Subcutaneous abdominal adipose tissue (tissue), 5 donors: ENCODE measurements around the gene C1orf174.
"Not testable (repeated sequence)": the region's sequence is repeated elsewhere in the genome, so short reads cannot be mapped to it uniquely, and the experiment has no call there.

ENCODE experiments used
- H3K27ac ChIP-seq: one replicate; pipeline ENCODE4 v1.7.0; 2013; ENCODE audit warnings: low read depth, mild to moderate bottlenecking, inconsistent platforms, low read length, moderate library complexity
- H3K27me3 ChIP-seq, 5 donors: one replicate each; pipeline ENCODE4 v1.7.0; 2013; ENCODE audit warnings: low read length in 5 of 5, inconsistent platforms in 1 of 5; ENCODE audit not compliant: control insufficient read depth in 5 of 5, insufficient read depth in 4 of 5
- H3K36me3 ChIP-seq, 5 donors: one replicate each; pipeline ENCODE4 v1.7.0; 2013; ENCODE audit warnings: low read length in 5 of 5; ENCODE audit not compliant: control insufficient read depth in 5 of 5, insufficient read depth in 5 of 5
- H3K4me1 ChIP-seq, 5 donors: one replicate each; pipeline ENCODE4 v1.7.0; 2013; ENCODE audit warnings: low read length in 5 of 5, mild to moderate bottlenecking in 3 of 5, moderate library complexity in 1 of 5; ENCODE audit not compliant: control insufficient read depth in 5 of 5, insufficient read depth in 5 of 5
- H3K4me3 ChIP-seq, 5 donors: one replicate each; pipeline ENCODE4 v1.7.0; 2013; ENCODE audit warnings: low read length in 5 of 5, low read depth in 1 of 5
- H3K9ac ChIP-seq, 5 donors: one replicate each; pipeline ENCODE4 v1.7.0; 2013; ENCODE audit warnings: low read length in 5 of 5, mild to moderate bottlenecking in 4 of 5, moderate library complexity in 3 of 5
- H3K9me3 ChIP-seq, 5 donors: one replicate each; pipeline ENCODE4 v1.7.0; 2013; ENCODE audit warnings: low read length in 5 of 5; ENCODE audit not compliant: control insufficient read depth in 5 of 5
- donor health status: healthy.
- donor health status: healthy.
- donor health status: healthy.
- donor health status: healthy.
- donor health status: healthy.

Gene C1orf174

DNA sequence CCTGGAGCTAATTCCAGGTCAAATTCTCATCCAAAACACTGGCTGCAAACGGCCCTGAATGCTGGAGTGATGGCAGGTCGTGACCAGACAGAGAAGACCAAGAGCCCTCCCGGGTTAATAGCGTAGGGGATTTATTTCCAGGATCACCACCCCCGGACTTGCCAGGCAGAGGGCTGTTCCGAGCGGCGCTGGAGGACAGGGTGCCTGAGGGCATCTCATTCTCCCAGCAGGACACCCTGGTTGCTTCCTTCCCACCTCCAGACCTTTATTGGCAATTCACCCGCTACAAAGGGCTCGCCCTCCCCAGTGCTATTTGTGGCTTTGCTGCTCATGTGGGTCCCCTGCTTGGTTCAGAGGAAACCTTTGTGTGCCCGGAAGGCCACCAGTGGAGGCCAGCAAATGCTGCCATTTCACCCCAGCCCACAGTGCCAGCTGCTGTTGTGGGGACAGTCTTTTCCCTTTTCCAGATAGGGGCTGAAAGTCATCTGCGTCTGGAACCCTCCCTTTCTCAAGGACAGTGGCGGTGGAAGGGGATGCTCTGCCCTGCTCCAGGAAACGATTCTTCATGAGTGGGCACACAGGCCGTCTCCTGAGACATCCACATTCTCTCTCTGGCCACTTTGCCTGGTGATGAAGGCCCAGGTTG is 19.0 kb upstream of the C1orf174 start:
- Histone ChIP-seq H3K9me3 (no peaks in the 10 kb centered on the region), H3K36me3 (no peaks in the 10 kb centered on the region), H3K9ac (no peak overlapping the region), H3K4me1 (no peaks in the 10 kb centered on the region), H3K4me3 (no peak overlapping the region), H3K27ac (no peak overlapping the region), H3K27me3 (peaks cover 12 to 45% (median 39%) of the 10 kb centered on the region in 5 donors)

DNA sequence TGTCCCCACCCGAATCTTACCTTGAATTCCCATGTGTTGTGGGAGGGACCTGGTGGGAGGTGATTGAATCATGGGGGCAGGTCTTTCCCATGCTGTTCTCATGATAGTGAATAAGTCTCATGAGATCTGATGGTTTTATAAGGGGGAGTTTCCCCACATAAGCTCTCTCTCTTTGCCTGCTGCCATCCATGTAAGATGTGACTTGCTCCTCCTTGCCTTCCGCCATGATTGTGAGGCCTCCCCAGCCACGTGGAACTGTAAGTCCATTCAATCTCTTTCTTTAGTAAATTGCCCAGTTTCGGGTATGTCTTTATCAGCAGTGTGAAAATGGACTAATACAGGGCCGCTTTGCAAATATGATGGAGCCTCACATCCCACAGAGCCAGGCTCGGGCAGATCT is 18.3 kb upstream of the C1orf174 start:
- not testable (repeated sequence) for H3K9ac ChIP-seq, H3K4me3 ChIP-seq, H3K27ac ChIP-seq, H3K9me3 ChIP-seq, H3K4me1 ChIP-seq, H3K36me3 ChIP-seq
- H3K27me3 ChIP-seq: peaks cover 7 to 38% (median 32%) of the 10 kb centered on the region in 5 donors

DNA sequence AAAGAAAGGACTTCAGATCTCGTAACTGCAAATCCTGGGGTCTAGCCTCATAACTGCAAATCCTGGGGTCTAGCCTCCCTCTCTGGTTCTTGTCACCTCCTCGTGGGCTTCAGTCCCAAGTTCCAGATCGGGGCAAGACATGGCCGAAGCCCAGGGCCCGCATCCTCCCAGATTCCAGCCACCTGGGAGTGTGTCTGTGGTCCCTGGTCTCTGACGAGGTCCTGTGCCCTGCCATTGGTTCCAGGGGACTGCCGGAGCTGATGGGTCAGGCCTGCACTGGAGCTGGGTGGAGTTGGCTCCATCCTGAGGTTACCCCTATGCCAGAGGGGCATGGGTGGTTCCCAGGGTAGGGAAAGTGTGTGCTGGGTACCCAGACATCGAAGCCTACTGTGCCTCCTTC is 17.7 kb upstream of the C1orf174 start:
- no peaks in the 10 kb centered on the region for H3K4me1 ChIP-seq
- H3K9ac ChIP-seq: no peak overlapping the region
- H3K27ac ChIP-seq: no peak overlapping the region
- no peak overlapping the region for H3K4me3 ChIP-seq
- peaks cover 8 to 35% (median 26%) of the 10 kb centered on the region in 5 donors for H3K27me3 ChIP-seq
- no peaks in the 10 kb centered on the region for H3K36me3 ChIP-seq
- no peaks in the 10 kb centered on the region for H3K9me3 ChIP-seq

DNA sequence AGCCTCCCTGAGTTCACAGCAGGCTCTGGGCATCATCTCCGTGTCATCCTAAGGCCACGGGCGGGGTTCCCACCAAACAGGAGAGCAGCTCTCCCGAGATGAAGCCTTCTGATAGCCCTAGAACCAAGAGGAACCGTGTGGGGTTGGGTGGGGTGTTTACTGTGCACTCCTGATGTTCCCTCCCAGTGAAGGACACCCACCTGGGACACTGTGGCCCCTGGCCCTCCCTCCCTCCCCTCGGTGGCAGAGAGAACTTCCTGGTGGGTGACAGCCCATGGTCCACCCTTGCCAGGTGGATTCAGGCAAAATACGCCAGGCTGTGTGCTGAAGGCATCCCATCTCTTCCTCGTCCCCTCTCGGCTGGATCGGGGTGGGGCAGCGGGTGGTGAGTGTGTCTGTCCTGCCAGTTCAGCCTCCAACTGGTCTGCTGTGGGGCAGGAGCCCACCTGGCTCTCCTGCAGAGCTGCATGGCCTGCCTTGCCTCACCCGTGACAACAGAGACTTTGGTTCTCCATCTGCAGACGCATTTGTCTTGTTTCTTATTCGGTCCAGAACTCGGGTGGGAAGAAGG is 15.6 kb upstream of the C1orf174 start:
- H3K36me3 ChIP-seq: no peaks in the 10 kb centered on the region

DNA sequence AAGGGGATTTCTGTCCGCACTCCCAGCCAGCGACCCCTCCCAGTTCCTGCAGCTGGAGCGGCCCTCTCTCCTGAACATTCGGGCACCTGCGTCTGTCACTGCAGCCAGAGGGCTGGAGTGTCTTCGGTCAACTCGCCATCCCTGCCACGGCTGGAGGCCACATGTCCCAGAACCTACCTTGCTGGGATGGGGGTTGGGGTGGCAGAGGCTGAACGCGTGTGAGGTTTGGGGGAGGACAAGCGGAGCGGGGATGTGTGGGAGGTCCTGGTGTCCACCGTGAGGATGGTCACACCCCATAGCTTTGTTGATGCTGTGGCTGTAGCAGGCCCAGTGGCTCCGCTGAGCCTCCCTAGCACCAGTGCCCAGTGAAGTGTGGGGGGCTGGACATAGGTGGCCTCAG is 14.8 kb upstream of the C1orf174 start:
- no peaks in the 10 kb centered on the region for H3K9me3 ChIP-seq
- no peak overlapping the region for H3K4me3 ChIP-seq
- H3K4me1 ChIP-seq: peaks cover 0 to 6% (median 3%) of the 10 kb centered on the region in 5 donors
- H3K9ac ChIP-seq: no peak overlapping the region
- peaks cover 18 to 55% (median 44%) of the 10 kb centered on the region in 5 donors for H3K27me3 ChIP-seq
- H3K36me3 ChIP-seq: no peaks in the 10 kb centered on the region
- no peak overlapping the region for H3K27ac ChIP-seq

More for the DNA sequence above, 15.6 kb upstream of the C1orf174 start:
- Histone ChIP-seq H3K9me3 (no peaks in the 10 kb centered on the region), H3K4me3 (no peak overlapping the region), H3K9ac (no peak overlapping the region), H3K4me1 (peaks cover 0 to 5% (median 3%) of the 10 kb centered on the region in 5 donors), H3K27me3 (peaks cover 18 to 50% (median 37%) of the 10 kb centered on the region in 5 donors), H3K27ac (no peak overlapping the region)

DNA sequence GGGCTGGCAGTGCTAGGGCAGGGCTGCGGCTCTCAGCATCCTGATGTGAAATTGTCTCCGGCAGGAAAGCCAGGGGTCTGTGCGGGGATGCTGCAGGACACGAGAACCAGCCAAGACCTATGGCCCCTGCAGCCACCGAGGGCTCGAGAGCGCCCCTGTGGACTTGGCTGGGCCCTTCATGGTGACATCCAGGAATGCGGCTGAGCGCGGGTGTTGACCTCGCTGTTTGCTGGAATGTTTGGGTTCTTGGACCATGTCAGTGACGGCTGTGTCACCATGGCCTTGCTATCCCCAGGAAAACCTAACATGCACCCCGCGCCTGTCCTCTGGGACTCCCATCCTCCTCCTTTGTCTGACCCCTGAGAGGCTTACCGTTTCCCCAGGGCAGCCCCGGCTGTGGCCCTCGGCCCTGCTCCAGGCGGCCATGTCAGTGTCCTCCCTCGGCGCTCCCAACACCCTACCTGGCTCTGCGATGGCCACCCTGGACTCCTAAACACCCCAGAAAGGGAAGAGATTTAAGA is 14.3 kb upstream of the C1orf174 start:
- H3K4me1 ChIP-seq: peaks cover 0 to 6% (median 3%) of the 10 kb centered on the region in 5 donors
- H3K4me3 ChIP-seq: no peak overlapping the region
- H3K9ac ChIP-seq: no peak overlapping the region
- no peaks in the 10 kb centered on the region for H3K36me3 ChIP-seq
- H3K27me3 ChIP-seq: peaks cover 13 to 52% (median 40%) of the 10 kb centered on the region in 5 donors
- no peak overlapping the region for H3K27ac ChIP-seq
- no peaks in the 10 kb centered on the region for H3K9me3 ChIP-seq

DNA sequence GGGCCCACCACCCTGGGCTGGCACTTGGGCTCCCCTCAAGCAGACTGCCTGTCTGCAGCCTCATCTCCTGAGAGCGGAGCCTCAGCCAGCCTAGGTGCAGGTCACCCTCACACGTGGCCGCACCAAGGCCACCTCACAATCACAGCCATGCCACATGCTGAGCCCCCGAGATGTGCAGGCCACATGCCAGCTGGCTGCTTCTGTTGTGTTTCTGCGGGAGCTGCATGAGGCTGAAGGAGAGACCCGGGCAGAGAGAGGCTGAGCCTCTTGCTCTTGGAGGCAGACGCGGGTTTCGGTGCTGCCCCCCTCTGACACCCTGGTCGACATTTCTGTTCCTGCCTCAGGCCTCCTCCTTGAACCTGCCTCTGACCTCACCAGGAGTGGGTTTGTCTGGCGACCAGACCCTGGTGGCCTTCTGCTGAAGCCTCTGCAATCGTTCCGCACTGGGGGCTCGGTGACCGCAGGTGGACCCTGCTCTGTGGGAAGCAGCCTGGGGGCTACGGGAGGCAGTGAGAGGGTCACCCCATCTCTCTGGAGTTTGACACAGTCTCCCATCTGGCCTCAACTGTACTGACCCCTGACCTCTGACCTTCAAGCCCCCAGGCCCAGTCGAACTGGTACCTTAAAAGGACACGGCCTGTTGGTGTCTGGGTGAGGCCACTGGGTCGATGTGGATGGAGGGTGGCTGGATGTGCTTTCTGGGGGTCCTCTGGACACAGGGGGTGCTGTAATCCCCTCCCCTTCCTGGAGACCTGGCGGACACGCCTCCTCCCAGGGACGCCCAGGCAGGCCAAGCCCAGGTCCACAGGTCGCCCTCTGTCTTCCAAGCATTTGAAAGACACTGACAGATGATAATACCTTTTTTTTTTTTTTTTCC is 13.0 kb upstream of the C1orf174 start:
- Histone ChIP-seq H3K27me3 (peaks cover 8 to 42% (median 32%) of the 10 kb centered on the region in 5 donors), H3K36me3 (no peaks in the 10 kb centered on the region), H3K9ac (no peak overlapping the region), H3K27ac (no peak overlapping the region), H3K4me1 (peaks cover 0 to 6% (median 3%) of the 10 kb centered on the region in 5 donors), H3K9me3 (no peaks in the 10 kb centered on the region), H3K4me3 (no peak overlapping the region)

DNA sequence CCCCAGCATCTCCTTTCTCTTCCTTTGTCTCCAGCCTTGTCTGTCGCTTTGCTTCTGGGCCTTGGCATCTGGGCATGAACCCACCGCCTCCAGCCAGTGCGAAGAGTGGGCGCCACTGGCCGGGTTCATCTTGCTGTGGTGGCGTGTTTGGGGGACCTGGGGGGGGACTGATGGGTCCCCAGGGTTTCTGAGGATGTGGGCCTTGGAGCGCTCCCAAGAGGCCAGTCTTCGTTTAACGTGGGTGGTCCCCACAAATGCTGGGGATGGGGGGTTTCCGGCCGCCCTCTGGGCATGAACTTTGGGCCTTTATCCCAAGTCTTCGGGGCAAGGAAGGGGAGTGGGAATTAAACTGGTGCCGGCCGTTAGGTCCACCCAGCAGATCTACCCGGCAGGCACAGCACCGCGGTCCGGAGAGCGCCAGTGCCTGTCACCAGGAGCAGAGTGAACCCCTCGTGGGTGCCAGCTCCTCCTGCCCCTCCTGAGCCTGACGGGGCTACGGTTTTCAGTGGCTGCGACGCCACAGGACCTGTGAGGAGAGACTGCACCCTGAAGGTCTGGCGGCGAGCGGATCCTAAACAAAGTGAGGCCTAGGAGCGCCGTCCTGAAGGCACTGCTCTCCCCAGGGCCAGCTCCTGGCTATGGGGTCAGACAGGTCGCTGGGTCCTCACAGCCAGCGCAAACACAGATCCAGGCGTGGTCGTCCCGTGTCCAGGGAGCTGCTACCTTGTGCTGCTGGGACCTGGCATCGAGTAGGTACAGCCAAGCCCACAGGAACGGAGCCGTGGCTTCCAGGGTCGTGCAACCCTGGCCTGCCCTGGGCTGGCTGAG is 12.1 kb upstream of the C1orf174 start:
- H3K9me3 ChIP-seq: no peaks in the 10 kb centered on the region
- H3K4me3 ChIP-seq: no peak overlapping the region
- no peak overlapping the region for H3K9ac ChIP-seq
- H3K4me1 ChIP-seq: peaks cover 0 to 7% (median 3%) of the 10 kb centered on the region in 5 donors
- no peak overlapping the region for H3K27ac ChIP-seq
- H3K36me3 ChIP-seq: no peaks in the 10 kb centered on the region
- H3K27me3 ChIP-seq: peaks cover 12 to 41% (median 31%) of the 10 kb centered on the region in 5 donors
